Subcutaneous abdominal adipose tissue (tissue), 5 donors: Measurements from ENCODE around the gene DAB2IP.

Source experiments
- H3K27ac ChIP-seq: one replicate; pipeline ENCODE4 v1.7.0; 2013; ENCODE audit warnings: low read depth, mild to moderate bottlenecking, inconsistent platforms, low read length, moderate library complexity
- H3K27me3 ChIP-seq, 5 donors: one replicate each; pipeline ENCODE4 v1.7.0; 2013; ENCODE audit warnings: low read length in 5 of 5, inconsistent platforms in 1 of 5; ENCODE audit not compliant: control insufficient read depth in 5 of 5, insufficient read depth in 4 of 5
- H3K36me3 ChIP-seq, 5 donors: one replicate each; pipeline ENCODE4 v1.7.0; 2013; ENCODE audit warnings: low read length in 5 of 5; ENCODE audit not compliant: control insufficient read depth in 5 of 5, insufficient read depth in 5 of 5
- H3K4me1 ChIP-seq, 5 donors: one replicate each; pipeline ENCODE4 v1.7.0; 2013; ENCODE audit warnings: low read length in 5 of 5, mild to moderate bottlenecking in 3 of 5, moderate library complexity in 1 of 5; ENCODE audit not compliant: control insufficient read depth in 5 of 5, insufficient read depth in 5 of 5
- H3K4me3 ChIP-seq, 5 donors: one replicate each; pipeline ENCODE4 v1.7.0; 2013; ENCODE audit warnings: low read length in 5 of 5, low read depth in 1 of 5
- H3K9ac ChIP-seq, 5 donors: one replicate each; pipeline ENCODE4 v1.7.0; 2013; ENCODE audit warnings: low read length in 5 of 5, mild to moderate bottlenecking in 4 of 5, moderate library complexity in 3 of 5
- H3K9me3 ChIP-seq, 5 donors: one replicate each; pipeline ENCODE4 v1.7.0; 2013; ENCODE audit warnings: low read length in 5 of 5; ENCODE audit not compliant: control insufficient read depth in 5 of 5
- donor health status: healthy.
- donor health status: healthy.
- donor health status: healthy.
- donor health status: healthy.
- donor health status: healthy.

Gene DAB2IP

GRCh38 chr9:121824651-121825030 lies 173.2 kb downstream of the DAB2IP start:
- no peaks in the 10 kb centered on the region for H3K27me3 ChIP-seq
- peaks cover 0 to 21% (median 0%) of the 10 kb centered on the region in 5 donors for H3K4me1 ChIP-seq
- H3K9me3 ChIP-seq, result no peaks in the 10 kb centered on the region
- H3K36me3 ChIP-seq, result peaks cover 0 to 2% (median 0%) of the 10 kb centered on the region in 5 donors
- no peak overlapping the region for H3K4me3 ChIP-seq
- H3K27ac ChIP-seq, result no peak overlapping the region
- no peak overlapping the region for H3K9ac ChIP-seq

- Histone ChIP-seq H3K36me3 (peaks cover 0 to 2% (median 0%) of the 10 kb centered on the region in 5 donors), H3K9ac (no peak overlapping the region), H3K4me1 (peaks cover 0 to 20% (median 0%) of the 10 kb centered on the region in 5 donors), H3K4me3 (no peak overlapping the region), H3K27ac (no peak overlapping the region), H3K27me3 (no peaks in the 10 kb centered on the region), H3K9me3 (no peaks in the 10 kb centered on the region)
Observed at GRCh38 chr9:121825031-121825691, 173.7 kb downstream of the DAB2IP start.

- H3K4me1 ChIP-seq, result peaks cover 0 to 8% (median 0%) of the 10 kb centered on the region in 5 donors
- no peak overlapping the region for H3K27ac ChIP-seq
- no peaks in the 10 kb centered on the region for H3K36me3 ChIP-seq
- no peak overlapping the region for H3K4me3 ChIP-seq
- no peaks in the 10 kb centered on the region for H3K9me3 ChIP-seq
- no peaks in the 10 kb centered on the region for H3K27me3 ChIP-seq
- H3K9ac ChIP-seq, result no peak overlapping the region
Observed at GRCh38 chr9:121826711-121827110, 175.3 kb downstream of the DAB2IP start.

- Histone ChIP-seq H3K36me3 (no peaks in the 10 kb centered on the region), H3K9me3 (no peaks in the 10 kb centered on the region), H3K27ac (no peak overlapping the region), H3K4me3 (no peak overlapping the region), H3K9ac (no peak overlapping the region), H3K4me1 (peaks cover 0 to under 1% (median 0%) of the 10 kb centered on the region in 5 donors), H3K27me3 (no peaks in the 10 kb centered on the region)
Observed at GRCh38 chr9:121827251-121827967, 176.0 kb downstream of the DAB2IP start.

- no peak overlapping the region for H3K27ac ChIP-seq
- no peaks in the 10 kb centered on the region for H3K36me3 ChIP-seq
- H3K9me3 ChIP-seq, result no peaks in the 10 kb centered on the region
- peaks cover 0 to 8% (median 0%) of the 10 kb centered on the region in 5 donors for H3K4me1 ChIP-seq
- H3K9ac ChIP-seq, result no peak overlapping the region
- no peak overlapping the region for H3K4me3 ChIP-seq
- no peaks in the 10 kb centered on the region for H3K27me3 ChIP-seq
Observed at GRCh38 chr9:121830441-121831140, 179.2 kb downstream of the DAB2IP start.

- Histone ChIP-seq H3K36me3 (no peaks in the 10 kb centered on the region), H3K9me3 (no peaks in the 10 kb centered on the region), H3K4me3 (no peak overlapping the region), H3K4me1 (peaks cover 0 to 9% (median 0%) of the 10 kb centered on the region in 5 donors), H3K27ac (no peak overlapping the region), H3K27me3 (no peaks in the 10 kb centered on the region), H3K9ac (no peak overlapping the region)
Observed at GRCh38 chr9:121831869-121832268, 180.4 kb downstream of the DAB2IP start.

- no peaks in the 10 kb centered on the region for H3K27me3 ChIP-seq
Observed at GRCh38 chr9:121833061-121833460, 181.6 kb downstream of the DAB2IP start.

More at GRCh38 chr9:121833061-121833460, 181.6 kb downstream of the DAB2IP start:
- Histone ChIP-seq H3K4me3 (no peak overlapping the region), H3K9ac (no peak overlapping the region), H3K4me1 (peaks cover 0 to 9% (median 0%) of the 10 kb centered on the region in 5 donors), H3K9me3 (no peaks in the 10 kb centered on the region), H3K27ac (no peak overlapping the region), H3K36me3 (no peaks in the 10 kb centered on the region)
